GM10266 (cell line): ENCODE results near the gene ZNF423.

Source experiments
- DNase-seq: peaks from one replicate; pipeline ENCODE4 v3.0.0; 2012; ENCODE audit errors: extremely low spot score
- CTCF ChIP-seq: IDR thresholded peaks from 2 replicates; pipeline ENCODE4 v1.5.1; 2012; ENCODE audit warnings: mild to moderate bottlenecking, low read depth; ENCODE audit not compliant: control insufficient read depth, insufficient read depth; ENCODE audit errors: missing control alignments

Gene ZNF423

GRCh38 chr16:49643429-49644144, 212.3 kb downstream of the ZNF423 start:
- DNase-seq = no peak
- no peak for TF ChIP-seq CTCF

- TF ChIP-seq CTCF = no peak
- no peak for DNase-seq
These were observed 214.7 kb downstream of the ZNF423 start for GRCh38 chr16:49641250-49641649.

DNA sequence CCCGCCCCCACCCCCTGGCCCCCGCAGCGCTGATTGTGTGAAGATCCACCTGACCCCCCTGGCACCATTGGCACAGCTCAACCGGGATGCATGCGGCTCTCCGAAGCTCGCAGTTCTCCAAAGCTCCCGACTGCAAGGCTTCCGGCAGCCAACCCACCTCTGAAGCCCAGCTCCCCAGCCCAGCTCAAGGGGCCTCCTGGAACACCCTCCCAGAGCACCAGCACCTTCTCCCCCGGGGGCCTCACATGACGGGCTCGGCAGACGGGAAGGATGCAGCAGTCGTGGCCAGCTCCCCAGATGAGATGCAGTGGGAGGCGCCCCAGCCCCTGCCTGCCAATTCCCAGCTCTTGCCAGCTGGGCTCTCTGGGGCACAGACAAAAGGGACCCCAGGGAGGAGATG, 215.3 kb downstream of the ZNF423 start:
- DNase-seq = no peak
- TF ChIP-seq CTCF = no peak

GRCh38 chr16:49639739-49640431, 216.0 kb downstream of the ZNF423 start:
- TF ChIP-seq CTCF = no peak
- DNase-seq = no peak

- TF ChIP-seq CTCF = no peak
- no peak for DNase-seq
These were observed 217.0 kb downstream of the ZNF423 start for GRCh38 chr16:49638673-49639610.

- DNase-seq = no peak
- TF ChIP-seq CTCF = no peak
These were observed 217.8 kb downstream of the ZNF423 start for GRCh38 chr16:49637933-49638672.
